DOHH2 (cell line): ENCODE results near the gene NOX1.

Experiments used
- H3F3A ChIP-seq: fragments of 200-600 bp; sonication (generic), shearing (Covaris generic); 2 replicates; pipeline ENCODE4 v1.6.0; 2016; ENCODE audit warnings: antibody characterized with exemption, mild to moderate bottlenecking; ENCODE audit not compliant: control insufficient read depth, insufficient read depth
- H3K27ac ChIP-seq: fragments of 200-600 bp; sonication (generic); 2 replicates; pipeline ENCODE4 v1.5.1; 2014; ENCODE audit warnings: low read depth, mild to moderate bottlenecking, low read length, moderate library complexity
- H3K27me3 ChIP-seq: fragments of 200-600 bp; sonication (generic); 2 replicates; pipeline ENCODE4 v1.6.1; 2014; ENCODE audit warnings: mild to moderate bottlenecking, low read length, mixed read lengths; ENCODE audit not compliant: control insufficient read depth
- H3K36me3 ChIP-seq: fragments of 200-600 bp; sonication (generic); 2 replicates; pipeline ENCODE4 v1.6.1; 2014; ENCODE audit warnings: mild to moderate bottlenecking, low read length, moderate library complexity, mixed read lengths; ENCODE audit not compliant: control insufficient read depth
- H3K4me1 ChIP-seq: fragments of 200-600 bp; sonication (generic); 2 replicates; pipeline ENCODE4 v1.6.1; 2014; ENCODE audit warnings: mild to moderate bottlenecking, low read length, mixed read lengths; ENCODE audit not compliant: control insufficient read depth
- H3K4me2 ChIP-seq: fragments of 200-600 bp; sonication (generic); 2 replicates; pipeline ENCODE4 v1.6.0; 2014; ENCODE audit warnings: mild to moderate bottlenecking, low read length, moderate library complexity
- H3K4me3 ChIP-seq: fragments of 200-600 bp; sonication (generic); 2 replicates; pipeline ENCODE4 v1.5.1; 2014; ENCODE audit warnings: mild to moderate bottlenecking, low read length, mixed read lengths
- H3K79me2 ChIP-seq: fragments of 200-600 bp; sonication (generic); 2 replicates; pipeline ENCODE4 v1.6.1; 2014; ENCODE audit warnings: mild to moderate bottlenecking, low read length, mixed read lengths; ENCODE audit not compliant: control insufficient read depth
- H3K9me2 ChIP-seq: fragments of 200-600 bp; sonication (generic); replicated peaks from 2 replicates; pipeline ENCODE4 v1.6.1; 2014; ENCODE audit warnings: mild to moderate bottlenecking, low read length, mixed read lengths; ENCODE audit not compliant: control insufficient read depth
- H3K9me3 ChIP-seq: fragments of 200-600 bp; sonication (generic); 2 replicates; pipeline ENCODE4 v1.6.1; 2014; ENCODE audit warnings: antibody characterized with exemption, low read length, mixed read lengths; ENCODE audit not compliant: control insufficient read depth, insufficient read depth
- H4K20me1 ChIP-seq: fragments of 200-600 bp; sonication (generic); 2 replicates; pipeline ENCODE4 v1.6.0; 2014; ENCODE audit warnings: low read depth, mild to moderate bottlenecking, antibody characterized with exemption, low read length, moderate library complexity; ENCODE audit not compliant: control insufficient read depth, insufficient read depth
- CTCF ChIP-seq: fragments of 200-600 bp; sonication (generic); IDR thresholded peaks from one replicate; pipeline ENCODE4 v1.5.1; 2014; ENCODE audit warnings: antibody characterized with exemption, mild to moderate bottlenecking, low read depth, low read length; ENCODE audit not compliant: poor library complexity, severe bottlenecking
- EZH2phosphoT487 ChIP-seq: fragments of 200-600 bp; sonication (generic); IDR thresholded peaks from 2 replicates; pipeline ENCODE4 v1.6.1; 2017; ENCODE audit warnings: borderline replicate concordance, mild to moderate bottlenecking, antibody characterized with exemption, low read length, moderate library complexity, mixed read lengths

NOX1 gene

GRCh38 chrX:100874325-100874724 lies at the start of gene NOX1:
Gene NOX1, minus strand, starts transcription at chrX:100874359. Its CDS starts 220 bp downstream, at chrX:100874139.
- no peak within 1 kb of the TSS for H3K27ac ChIP-seq
- no peaks in the 10 kb centered on the region for H3K4me1 ChIP-seq
- no peaks in the 10 kb centered on the region for H3F3A ChIP-seq
- no peaks in the 10 kb centered on the region for H3K79me2 ChIP-seq
- TF ChIP-seq EZH2phosphoT487, result no peak
- TF ChIP-seq CTCF, result no peak
- no peaks in the 10 kb centered on the region for H4K20me1 ChIP-seq
- H3K9me2 ChIP-seq, result no peaks in the 10 kb centered on the region
- no peaks in the 10 kb centered on the region for H3K27me3 ChIP-seq
- H3K4me2 ChIP-seq, result no peak within 1 kb of the TSS
- no peak within 1 kb of the TSS for H3K4me3 ChIP-seq
- no peaks in the 10 kb centered on the region for H3K36me3 ChIP-seq
- no peaks in the 10 kb centered on the region for H3K9me3 ChIP-seq

- Histone ChIP-seq H3K4me1 (no peaks in the 10 kb centered on the region), H3F3A (no peaks in the 10 kb centered on the region)
- TF ChIP-seq CTCF (no peak), EZH2phosphoT487 (no peak)
Measured at GRCh38 chrX:100915562-100915961, 41.4 kb upstream of the NOX1 start.

GRCh38 chrX:100913111-100913510 lies 39.0 kb upstream of the NOX1 start:
- no peaks in the 10 kb centered on the region for H3K27me3 ChIP-seq
- H3F3A ChIP-seq, result no peaks in the 10 kb centered on the region
- TF ChIP-seq EZH2phosphoT487 (no peak), CTCF (no peak)
- H4K20me1 ChIP-seq, result no peaks in the 10 kb centered on the region
- no peaks in the 10 kb centered on the region for H3K9me2 ChIP-seq
- H3K4me2 ChIP-seq, result no peak overlapping the region
- H3K36me3 ChIP-seq, result no peaks in the 10 kb centered on the region
- no peaks in the 10 kb centered on the region for H3K9me3 ChIP-seq
- H3K27ac ChIP-seq, result no peak overlapping the region
- H3K4me3 ChIP-seq, result no peak overlapping the region
- no peaks in the 10 kb centered on the region for H3K79me2 ChIP-seq
- no peaks in the 10 kb centered on the region for H3K4me1 ChIP-seq

More at GRCh38 chrX:100915562-100915961, 41.4 kb upstream of the NOX1 start:
- no peaks in the 10 kb centered on the region for H3K79me2 ChIP-seq
- no peaks in the 10 kb centered on the region for H4K20me1 ChIP-seq
- no peaks in the 10 kb centered on the region for H3K27me3 ChIP-seq
- no peak overlapping the region for H3K27ac ChIP-seq
- H3K9me2 ChIP-seq, result no peaks in the 10 kb centered on the region
- no peak overlapping the region for H3K4me2 ChIP-seq
- H3K4me3 ChIP-seq, result no peak overlapping the region
- H3K9me3 ChIP-seq, result no peaks in the 10 kb centered on the region
- H3K36me3 ChIP-seq, result no peaks in the 10 kb centered on the region
